ENCODE data around the gene WNT4. TPM values are rescaled to one million over a fixed set of nuclear protein-coding genes. Genes with fewer than 3 reads are reported as not detected.

The WNT4 gene
- total and polyA plus RNA-seq, 2 of the 8 experiments (the other 6 are each of a cell fraction or from before 2014, with no cell fraction given): 1.3 to 6.6 TPM

DNA sequence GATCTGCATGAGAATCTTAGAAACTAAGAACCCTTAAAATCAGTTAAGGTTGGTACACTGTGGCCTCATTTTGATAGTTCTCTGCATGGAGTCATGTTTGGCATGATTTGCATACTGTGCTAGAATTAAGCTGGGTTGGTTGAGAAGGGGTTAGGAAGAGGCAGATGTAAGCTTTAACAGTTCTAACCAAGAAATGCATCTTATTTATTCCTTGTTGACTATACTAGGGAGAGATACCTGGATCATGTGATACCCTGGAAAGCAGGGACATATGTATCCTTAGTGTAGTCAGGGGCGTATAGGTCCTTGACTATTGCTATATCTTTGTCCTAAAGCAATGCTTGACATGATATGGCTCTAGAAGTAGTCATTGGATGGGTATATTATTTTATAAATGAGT, 49.4 kb downstream of the WNT4 start (continued):
- TF ChIP-seq, protein P1, sequence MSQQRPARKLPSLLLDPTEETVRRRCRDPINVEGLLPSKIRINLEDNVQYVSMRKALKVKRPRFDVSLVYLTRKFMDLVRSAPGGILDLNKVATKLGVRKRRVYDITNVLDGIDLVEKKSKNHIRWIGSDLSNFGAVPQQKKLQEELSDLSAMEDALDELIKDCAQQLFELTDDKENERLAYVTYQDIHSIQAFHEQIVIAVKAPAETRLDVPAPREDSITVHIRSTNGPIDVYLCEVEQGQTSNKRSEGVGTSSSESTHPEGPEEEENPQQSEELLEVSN (IDR thresholded peaks at IDR 0.05): no peak
- TF ChIP-seq POLR2A (IDR thresholded peaks at IDR 0.05; ENCODE audit: control extremely low read depth in 1 of 2, low read depth in 2 of 2, low read length in 2 of 2): no peak
- no peak for TF ChIP-seq RXRA (IDR thresholded peaks at IDR 0.05; ENCODE audit: insufficient read depth, low read depth, low read length)
